Neuronal stem cell (in vitro differentiated cells): ENCODE measurements around the gene ZIC4. TPM values are rescaled to one million over a fixed set of nuclear protein-coding genes. Genes with fewer than 3 reads are reported as not detected.

Experiments used
- DNase-seq: peaks from one replicate; pipeline ENCODE4 v3.0.0-alpha.2; 2013; ENCODE audit warnings: low spot score
- H2AFZ ChIP-seq: one replicate; pipeline ENCODE4 v1.6.1; 2013; ENCODE audit warnings: mild to moderate bottlenecking, low read length, inconsistent platforms
- H2AK5ac ChIP-seq: 2 replicates; pipeline ENCODE4 v1.6.1; 2013; ENCODE audit warnings: low read depth, mild to moderate bottlenecking, inconsistent platforms, low read length, moderate library complexity, mixed read lengths
- H2BK120ac ChIP-seq: 2 replicates; pipeline ENCODE4 v1.6.1; 2013; ENCODE audit warnings: low read depth, mild to moderate bottlenecking, inconsistent platforms, low read length, moderate library complexity, mixed read lengths
- H2BK12ac ChIP-seq: one replicate; pipeline ENCODE4 v1.6.1; 2013; ENCODE audit warnings: low read length, inconsistent platforms
- H2BK15ac ChIP-seq: 2 replicates; pipeline ENCODE4 v1.6.1; 2013; ENCODE audit warnings: mild to moderate bottlenecking, low read length, inconsistent platforms, mixed read lengths
- H2BK5ac ChIP-seq: one replicate; pipeline ENCODE4 v1.6.1; 2013; ENCODE audit warnings: inconsistent platforms, mild to moderate bottlenecking, low read length, moderate library complexity
- H3K14ac ChIP-seq: one replicate; pipeline ENCODE4 v1.6.1; 2013; ENCODE audit warnings: low read length, inconsistent platforms
- H3K18ac ChIP-seq: 2 replicates; pipeline ENCODE4 v1.6.1; 2013; ENCODE audit warnings: low read length, inconsistent platforms
- H3K23ac ChIP-seq: 2 replicates; pipeline ENCODE4 v1.6.1; 2013; ENCODE audit warnings: low read depth, mild to moderate bottlenecking, mixed read lengths, low read length, inconsistent platforms; ENCODE audit not compliant: poor library complexity
- H3K27ac ChIP-seq: replicated peaks from 3 replicates; pipeline ENCODE4 v1.5.1; 2013; ENCODE audit warnings: low read length, inconsistent platforms
- H3K27me3 ChIP-seq, 3 experiments: 2 replicates each; pipeline ENCODE4 v1.6.1; 2013; ENCODE audit warnings: low read length in 3 of 3, mild to moderate bottlenecking in 2 of 3, inconsistent platforms in 1 of 3, low read depth in 1 of 3, mixed read lengths in 1 of 3, moderate library complexity in 1 of 3; ENCODE audit not compliant: control insufficient read depth in 3 of 3, insufficient read depth in 3 of 3
- H3K36me3 ChIP-seq, 2 donors: replicated peaks in 1 of 2; 2 replicates each; pipeline ENCODE4 v1.6.1; 2013; ENCODE audit warnings: low read length in 2 of 2; ENCODE audit not compliant: control insufficient read depth in 2 of 2, insufficient read depth in 2 of 2
- H3K4ac ChIP-seq: 2 replicates; pipeline ENCODE4 v1.6.1; 2013; ENCODE audit warnings: inconsistent platforms, mild to moderate bottlenecking, low read length, moderate library complexity
- H3K4me1 ChIP-seq, 2 donors: 1 replicate in 1 of 2; 2 replicates in 1 of 2; pipeline ENCODE4 v1.6.1; 2013; ENCODE audit warnings: low read length in 2 of 2, low read depth in 1 of 2; ENCODE audit not compliant: control insufficient read depth in 2 of 2, insufficient read depth in 1 of 2
- H3K4me2 ChIP-seq: one replicate; pipeline ENCODE4 v1.6.1; 2013; ENCODE audit warnings: mild to moderate bottlenecking, low read length, inconsistent platforms; ENCODE audit not compliant: insufficient read depth, poor library complexity, severe bottlenecking
- H3K4me3 ChIP-seq, 2 donors: 2 replicates each; pipeline ENCODE4 v1.5.1; 2013; ENCODE audit warnings: low read length in 2 of 2, mild to moderate bottlenecking in 2 of 2, inconsistent platforms in 1 of 2, moderate library complexity in 1 of 2
- H3K79me1 ChIP-seq: one replicate; pipeline ENCODE4 v1.6.1; 2013; ENCODE audit warnings: low read depth, mild to moderate bottlenecking, inconsistent platforms, low read length, moderate library complexity
- H3K9ac ChIP-seq: one replicate; pipeline ENCODE4 v1.6.1; 2013; ENCODE audit warnings: mild to moderate bottlenecking, low read depth, low read length, inconsistent platforms; ENCODE audit not compliant: poor library complexity
- H3K9me3 ChIP-seq, 2 donors: replicated peaks in 1 of 2; 2 replicates each; pipeline versions ENCODE3 to v1.6.1; 2013; ENCODE audit warnings: low read length in 2 of 2, mild to moderate bottlenecking in 2 of 2, inconsistent platforms in 1 of 2, low read depth in 1 of 2, mixed read lengths in 1 of 2, moderate library complexity in 1 of 2; ENCODE audit not compliant: control insufficient read depth in 2 of 2, insufficient read depth in 1 of 2
- H4K8ac ChIP-seq: one replicate; pipeline ENCODE4 v1.6.1; 2013; ENCODE audit warnings: low read depth, mild to moderate bottlenecking, inconsistent platforms, low read length, moderate library complexity
- H4K91ac ChIP-seq: one replicate; pipeline ENCODE4 v1.6.1; 2013; ENCODE audit warnings: low read length, low read depth, mild to moderate bottlenecking, inconsistent platforms; ENCODE audit not compliant: poor library complexity
- WGBS, 2 donors: extraction: QIAGEN DNeasy Blood & Tissue Kit; methylation state at CpG; one replicate each; pipeline ENCODE4 v1.1.7; 2013; ENCODE audit warnings: missing lambda C conversion rate in 2 of 2, mixed read lengths in 1 of 2; ENCODE audit not compliant: insufficient read length in 2 of 2, insufficient replicate concordance in 1 of 2; ENCODE audit errors: extremely low coverage in 2 of 2; 5-methylcytosine and 5-hydroxymethylcytosine counted together
- polyA plus RNA-seq, 2 experiments: library from polyadenylated mRNA; stranded (reverse); fragments of 200-250 nt; gene quantifications; one replicate each; pipeline ENCODE4 v1.2.3, GENCODE V29; 2013

ZIC4 gene
- polyA plus RNA-seq (2013, experiment 1 of 2) = 0.67 TPM
- polyA plus RNA-seq (2013, experiment 2 of 2) = 0.78 TPM

DNA sequence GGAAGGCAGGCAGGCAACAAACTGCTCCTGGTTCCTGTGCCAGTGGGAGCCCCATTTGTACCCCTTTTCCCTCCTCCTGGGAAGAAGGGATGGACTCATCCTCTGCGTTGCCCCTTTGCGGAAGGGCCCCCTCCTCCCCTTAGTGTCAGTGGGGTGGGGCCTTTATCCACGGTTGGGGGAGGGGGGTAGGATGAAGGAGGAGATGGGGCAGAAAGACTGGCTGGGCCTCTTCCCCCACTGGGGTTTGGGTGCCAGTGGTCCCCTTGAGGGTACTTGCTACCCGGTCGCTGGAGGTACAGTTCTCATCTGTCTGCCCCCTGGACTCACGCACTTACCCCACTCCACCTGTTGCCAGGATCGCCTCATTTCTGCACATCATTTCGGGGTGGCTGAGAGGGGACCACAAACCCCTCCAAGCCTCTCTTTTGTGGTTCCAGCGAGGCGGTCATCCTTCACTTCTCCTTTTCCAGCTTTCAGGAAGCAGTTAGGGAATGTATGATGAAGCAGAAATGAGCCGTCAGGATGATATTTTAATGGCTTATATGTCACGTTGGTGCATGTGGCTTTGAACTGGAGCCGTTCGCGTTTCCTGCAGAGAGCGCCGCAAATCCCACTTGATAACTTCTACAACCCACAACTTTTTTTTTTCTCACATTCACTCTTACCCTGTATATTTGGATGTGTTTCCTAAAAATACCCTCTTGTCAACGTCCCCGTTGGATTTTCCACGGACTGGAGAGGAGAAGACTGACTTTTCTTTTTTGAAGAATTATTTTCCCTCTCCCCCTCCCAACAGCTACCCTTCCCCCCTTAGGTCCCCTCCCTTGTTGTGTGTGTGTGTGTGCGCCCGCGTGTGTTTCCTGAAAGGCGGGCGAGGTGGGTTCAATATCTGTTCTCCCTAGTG, at the start of gene ZIC4:
Gene ZIC4, minus strand, starts transcription at position 516 of the 904 bp plus-strand sequence. CDS start 3,746 bp downstream, outside the sequence.
- peak within 1 kb of the TSS in 1 of 2 donors; percentile 76 for H3K4me3 ChIP-seq
- H3K79me1 ChIP-seq = peaks cover 13% of the 10 kb centered on the region
- no peaks in the 10 kb centered on the region for H3K9me3 ChIP-seq
- no peak within 1 kb of the TSS for H3K4ac ChIP-seq
- peak within 1 kb of the TSS; percentile 75 for H2AFZ ChIP-seq
- no CpG with 5 or more reads among the region's 25 CpGs for WGBS, 2 donors
- peak within 1 kb of the TSS; percentile 78 for H3K18ac ChIP-seq
- no peaks in the 10 kb centered on the region for H3K36me3 ChIP-seq
- H3K14ac ChIP-seq = no peak within 1 kb of the TSS
- H2BK12ac ChIP-seq = no peak within 1 kb of the TSS
- no peak within 1 kb of the TSS for H2BK5ac ChIP-seq
- H3K27ac ChIP-seq = no peak within 1 kb of the TSS
- no peak for DNase-seq
- no peak within 1 kb of the TSS for H3K23ac ChIP-seq
- H2BK120ac ChIP-seq = no peak within 1 kb of the TSS
- H4K91ac ChIP-seq = no peak within 1 kb of the TSS
- peaks cover 8 to 24% of the 10 kb centered on the region in 2 donors for H3K4me1 ChIP-seq
- no peak within 1 kb of the TSS for H2BK15ac ChIP-seq
- H3K9ac ChIP-seq = no peak within 1 kb of the TSS
- no peak within 1 kb of the TSS for H4K8ac ChIP-seq
- peak within 1 kb of the TSS; percentile 32 for H3K4me2 ChIP-seq
- peaks cover 22 to 74% (median 61%) of the 10 kb centered on the region in 3 experiments for H3K27me3 ChIP-seq
- H2AK5ac ChIP-seq = peak within 1 kb of the TSS; percentile 12

GRCh38 chr3:147449669-147450068, 43.3 kb upstream of the ZIC4 start:
- H3K4me1 ChIP-seq = no peaks in the 10 kb centered on the region
- H3K23ac ChIP-seq = no peak overlapping the region
- H3K27me3 ChIP-seq = no peaks in the 10 kb centered on the region
- H3K4me2 ChIP-seq = no peak overlapping the region
- no peak overlapping the region for H3K9ac ChIP-seq
- H3K4ac ChIP-seq = no peak overlapping the region
- no peak overlapping the region for H3K18ac ChIP-seq
- H3K36me3 ChIP-seq = no peaks in the 10 kb centered on the region
- no peaks in the 10 kb centered on the region for H3K9me3 ChIP-seq
- H3K27ac ChIP-seq = no peak overlapping the region
- no peak overlapping the region for H2AK5ac ChIP-seq
- no peak overlapping the region for H2BK15ac ChIP-seq
- no CpG with 5 or more reads among the region's 3 CpGs for WGBS, 2 donors
- H2BK12ac ChIP-seq = no peak overlapping the region
- DNase-seq = no peak
- H2BK5ac ChIP-seq = no peak overlapping the region
- H4K8ac ChIP-seq = no peak overlapping the region
- H3K14ac ChIP-seq = no peak overlapping the region
- H4K91ac ChIP-seq = no peak overlapping the region
- no peak overlapping the region for H3K4me3 ChIP-seq
- no peak overlapping the region for H2AFZ ChIP-seq
- H3K79me1 ChIP-seq = no peaks in the 10 kb centered on the region
- no peak overlapping the region for H2BK120ac ChIP-seq

DNA sequence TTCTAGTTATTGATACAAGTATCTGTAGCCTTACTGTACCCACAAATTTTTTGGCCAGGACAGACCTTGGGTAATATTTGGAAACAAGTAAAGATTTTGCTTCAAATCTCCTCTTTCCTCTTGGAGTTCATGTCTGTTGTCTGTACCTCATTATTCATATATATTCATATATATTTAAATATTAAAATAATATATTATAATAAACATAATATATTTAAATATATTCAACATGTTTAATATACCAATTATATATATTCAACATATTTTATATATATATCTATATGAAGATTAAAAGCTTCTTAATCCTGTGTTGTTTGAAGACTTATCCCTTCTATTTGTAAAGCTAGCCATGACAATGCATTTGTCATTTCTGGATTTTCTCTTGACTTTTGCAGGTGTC, 40.9 kb upstream of the ZIC4 start:
- H2BK12ac ChIP-seq = no peak overlapping the region
- no peak overlapping the region for H3K23ac ChIP-seq
- H3K14ac ChIP-seq = no peak overlapping the region
- no peak overlapping the region for H3K4me2 ChIP-seq
- no peaks in the 10 kb centered on the region for H3K4me1 ChIP-seq
- H3K79me1 ChIP-seq = no peaks in the 10 kb centered on the region
- H4K91ac ChIP-seq = no peak overlapping the region
- H2AFZ ChIP-seq = no peak overlapping the region
- no peak overlapping the region for H2AK5ac ChIP-seq
- H3K18ac ChIP-seq = no peak overlapping the region
- H3K4me3 ChIP-seq = no peak overlapping the region
- H2BK120ac ChIP-seq = no peak overlapping the region
- no peak overlapping the region for H2BK5ac ChIP-seq
- H3K9me3 ChIP-seq = no peaks in the 10 kb centered on the region
- DNase-seq = no peak
- no peak overlapping the region for H2BK15ac ChIP-seq
- no peaks in the 10 kb centered on the region for H3K36me3 ChIP-seq
- no peak overlapping the region for H4K8ac ChIP-seq
- no peak overlapping the region for H3K4ac ChIP-seq
- H3K27me3 ChIP-seq = no peaks in the 10 kb centered on the region
- H3K27ac ChIP-seq = no peak overlapping the region
- H3K9ac ChIP-seq = no peak overlapping the region

DNA sequence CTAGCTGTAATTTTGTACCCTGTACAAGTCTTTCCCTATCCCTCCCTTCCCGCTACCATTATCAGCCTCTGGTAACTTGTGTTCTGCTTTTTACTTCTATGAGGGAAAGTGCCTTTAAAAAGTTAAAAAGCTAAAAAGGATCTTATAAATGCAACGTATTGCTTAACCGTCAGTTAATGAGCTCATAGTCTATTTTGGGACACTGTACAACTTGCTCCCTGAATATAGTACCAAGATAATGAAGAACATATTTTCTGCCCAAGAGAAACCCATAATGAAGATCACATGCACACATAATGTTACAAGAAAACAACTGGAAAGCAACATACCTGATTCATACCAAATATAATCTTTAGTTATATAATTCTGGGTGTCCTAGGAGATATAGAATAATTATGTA, 25.4 kb upstream of the ZIC4 start:
- Histone ChIP-seq H2BK12ac (no peak overlapping the region), H3K4me2 (no peak overlapping the region), H2AK5ac (no peak overlapping the region), H3K18ac (no peak overlapping the region), H3K4ac (no peak overlapping the region), H3K14ac (no peak overlapping the region), H3K4me1 (no peaks in the 10 kb centered on the region), H2BK5ac (no peak overlapping the region), H3K9me3 (no peaks in the 10 kb centered on the region), H2AFZ (no peak overlapping the region), H3K9ac (no peak overlapping the region), H2BK120ac (no peak overlapping the region), H3K79me1 (no peaks in the 10 kb centered on the region), H3K4me3 (no peak overlapping the region), H3K27ac (no peak overlapping the region), H4K91ac (no peak overlapping the region), H3K36me3 (no peaks in the 10 kb centered on the region), H2BK15ac (no peak overlapping the region), H3K27me3 (no peaks in the 10 kb centered on the region), H4K8ac (no peak overlapping the region), H3K23ac (no peak overlapping the region)
- no CpG with 5 or more reads among the region's 3 CpGs for WGBS, 2 donors
- no peak for DNase-seq
